Measurements from ENCODE around the gene MPHOSPH9. TPM values are rescaled to one million over a fixed set of nuclear protein-coding genes. Genes with fewer than 3 reads are reported as not detected.
"Not testable (repeated sequence)": the region's sequence is repeated elsewhere in the genome, so short reads cannot be mapped to it uniquely, and the experiment has no call there.

The MPHOSPH9 gene
- total and polyA plus RNA-seq, 2 donors, result 25.5 to 106 TPM

- no peak overlapping the region for H3K4me3 ChIP-seq (ENCODE audit: low read length in 2 of 2)
- H3K27ac ChIP-seq (ENCODE audit: low read depth in 1 of 2, low read length in 1 of 2), result no peak overlapping the region
- DNase-seq (ENCODE audit: low read depth in 6 of 9, low spot score in 9 of 9), result no peak
- H3K27me3 ChIP-seq (ENCODE audit: control insufficient read depth in 2 of 2, insufficient read depth in 1 of 2, low read length in 1 of 2), result no peaks in the 10 kb centered on the region
- peaks cover 5 to 40% of the 10 kb centered on the region in 2 donors for H3K4me1 ChIP-seq (ENCODE audit: control insufficient read depth in 2 of 2, insufficient read depth in 2 of 2, low read length in 2 of 2)
- H3K9me3 ChIP-seq (ENCODE audit: control insufficient read depth in 2 of 2, insufficient read depth in 1 of 2, low read length in 1 of 2), result no peaks in the 10 kb centered on the region
- 100% methylated on average over 2 of the region's 2 CpGs for WGBS
- peaks cover 20 to 62% of the 10 kb centered on the region in 2 donors for H3K36me3 ChIP-seq (ENCODE audit: control insufficient read depth in 2 of 2, insufficient read depth in 2 of 2, low read length in 1 of 2)
These were observed 7.5 kb downstream of the MPHOSPH9 start for GRCh38 chr12:123225443-123225842.

- DNase-seq (ENCODE audit: low read depth in 6 of 9, low spot score in 9 of 9), result peak in 2 of 9 donors; percentile 63 to 84
- Histone ChIP-seq H3K27ac (ENCODE audit: low read depth in 1 of 2, low read length in 1 of 2) (peak overlapping the region; percentile 86), H3K4me1 (ENCODE audit: control insufficient read depth in 2 of 2, insufficient read depth in 2 of 2, low read length in 2 of 2) (peaks cover 2 to 31% of the 10 kb centered on the region in 2 donors), H3K27me3 (ENCODE audit: control insufficient read depth in 2 of 2, insufficient read depth in 1 of 2, low read length in 1 of 2) (no peaks in the 10 kb centered on the region), H3K36me3 (ENCODE audit: control insufficient read depth in 2 of 2, insufficient read depth in 2 of 2, low read length in 1 of 2) (peaks cover 36 to 77% of the 10 kb centered on the region in 2 donors), H3K9me3 (ENCODE audit: control insufficient read depth in 2 of 2, insufficient read depth in 1 of 2, low read length in 1 of 2) (no peaks in the 10 kb centered on the region), H3K4me3 (ENCODE audit: low read length in 2 of 2) (no peak overlapping the region)
- 24% methylated on average over 11 of the region's 11 CpGs for WGBS
These were observed 9.7 kb downstream of the MPHOSPH9 start for GRCh38 chr12:123223241-123223668.

GRCh38 chr12:123207815-123208214 lies 25.1 kb downstream of the MPHOSPH9 start:
- H3K36me3 ChIP-seq (ENCODE audit: control insufficient read depth in 2 of 2, insufficient read depth in 2 of 2, low read length in 1 of 2), result peaks cover 66 to 94% of the 10 kb centered on the region in 2 donors
- not testable (repeated sequence) for H3K27me3 ChIP-seq (ENCODE audit: control insufficient read depth in 2 of 2, insufficient read depth in 1 of 2, low read length in 1 of 2); DNase-seq (ENCODE audit: low read depth in 6 of 9, low spot score in 9 of 9); H3K4me1 ChIP-seq (ENCODE audit: control insufficient read depth in 2 of 2, insufficient read depth in 2 of 2, low read length in 2 of 2); H3K27ac ChIP-seq (ENCODE audit: low read depth in 1 of 2, low read length in 1 of 2); H3K9me3 ChIP-seq (ENCODE audit: control insufficient read depth in 2 of 2, insufficient read depth in 1 of 2, low read length in 1 of 2); H3K4me3 ChIP-seq (ENCODE audit: low read length in 2 of 2)
- 98% methylated on average over 7 of the region's 7 CpGs for WGBS

- not testable (repeated sequence) for H3K4me3 ChIP-seq (ENCODE audit: low read length in 2 of 2); H3K9me3 ChIP-seq (ENCODE audit: control insufficient read depth in 2 of 2, insufficient read depth in 1 of 2, low read length in 1 of 2); DNase-seq (ENCODE audit: low read depth in 6 of 9, low spot score in 9 of 9); H3K27ac ChIP-seq (ENCODE audit: low read depth in 1 of 2, low read length in 1 of 2); H3K27me3 ChIP-seq (ENCODE audit: control insufficient read depth in 2 of 2, insufficient read depth in 1 of 2, low read length in 1 of 2); H3K4me1 ChIP-seq (ENCODE audit: control insufficient read depth in 2 of 2, insufficient read depth in 2 of 2, low read length in 2 of 2)
- WGBS, result 98% methylated on average over 3 of the region's 3 CpGs
- peaks cover 61 to 95% of the 10 kb centered on the region in 2 donors for H3K36me3 ChIP-seq (ENCODE audit: control insufficient read depth in 2 of 2, insufficient read depth in 2 of 2, low read length in 1 of 2)
These were observed 26.1 kb downstream of the MPHOSPH9 start for GRCh38 chr12:123206794-123207193.

GRCh38 chr12:123200414-123200813 lies 32.5 kb downstream of the MPHOSPH9 start:
- DNase-seq (ENCODE audit: low read depth in 6 of 9, low spot score in 9 of 9), result peak in 1 of 9 donors; percentile 22
- Histone ChIP-seq H3K4me1 (ENCODE audit: control insufficient read depth in 2 of 2, insufficient read depth in 2 of 2, low read length in 2 of 2) (no peaks in the 10 kb centered on the region), H3K9me3 (ENCODE audit: control insufficient read depth in 2 of 2, insufficient read depth in 1 of 2, low read length in 1 of 2) (no peaks in the 10 kb centered on the region), H3K27me3 (ENCODE audit: control insufficient read depth in 2 of 2, insufficient read depth in 1 of 2, low read length in 1 of 2) (no peaks in the 10 kb centered on the region), H3K27ac (ENCODE audit: low read depth in 1 of 2, low read length in 1 of 2) (peak overlapping the region; percentile 25 to 33), H3K36me3 (ENCODE audit: control insufficient read depth in 2 of 2, insufficient read depth in 2 of 2, low read length in 1 of 2) (peaks cover 35 to 93% of the 10 kb centered on the region in 2 donors), H3K4me3 (ENCODE audit: low read length in 2 of 2) (no peak overlapping the region)
- WGBS, result 82% methylated on average over 7 of the region's 7 CpGs

GRCh38 chr12:123199936-123200335 lies 33.0 kb downstream of the MPHOSPH9 start:
- no peak overlapping the region for H3K27ac ChIP-seq (ENCODE audit: low read depth in 1 of 2, low read length in 1 of 2)
- no peaks in the 10 kb centered on the region for H3K4me1 ChIP-seq (ENCODE audit: control insufficient read depth in 2 of 2, insufficient read depth in 2 of 2, low read length in 2 of 2)
- 93% methylated on average over 3 of the region's 3 CpGs for WGBS
- H3K4me3 ChIP-seq (ENCODE audit: low read length in 2 of 2), result no peak overlapping the region
- no peak for DNase-seq (ENCODE audit: low read depth in 6 of 9, low spot score in 9 of 9)
- H3K9me3 ChIP-seq (ENCODE audit: control insufficient read depth in 2 of 2, insufficient read depth in 1 of 2, low read length in 1 of 2), result no peaks in the 10 kb centered on the region
- peaks cover 36 to 93% of the 10 kb centered on the region in 2 donors for H3K36me3 ChIP-seq (ENCODE audit: control insufficient read depth in 2 of 2, insufficient read depth in 2 of 2, low read length in 1 of 2)
- H3K27me3 ChIP-seq (ENCODE audit: control insufficient read depth in 2 of 2, insufficient read depth in 1 of 2, low read length in 1 of 2), result no peaks in the 10 kb centered on the region

GRCh38 chr12:123187637-123188036 lies 45.3 kb downstream of the MPHOSPH9 start:
- DNase-seq (ENCODE audit: low read depth in 6 of 9, low spot score in 9 of 9), result no peak
- H3K4me1 ChIP-seq (ENCODE audit: control insufficient read depth in 2 of 2, insufficient read depth in 2 of 2, low read length in 2 of 2), result no peaks in the 10 kb centered on the region
- over 99% methylated on average over 6 of the region's 6 CpGs for WGBS
- H3K36me3 ChIP-seq (ENCODE audit: control insufficient read depth in 2 of 2, insufficient read depth in 2 of 2, low read length in 1 of 2), result peaks cover 52 to 91% of the 10 kb centered on the region in 2 donors
- no peaks in the 10 kb centered on the region for H3K27me3 ChIP-seq (ENCODE audit: control insufficient read depth in 2 of 2, insufficient read depth in 1 of 2, low read length in 1 of 2)
- H3K27ac ChIP-seq (ENCODE audit: low read depth in 1 of 2, low read length in 1 of 2), result no peak overlapping the region
- no peak overlapping the region for H3K4me3 ChIP-seq (ENCODE audit: low read length in 2 of 2)
- H3K9me3 ChIP-seq (ENCODE audit: control insufficient read depth in 2 of 2, insufficient read depth in 1 of 2, low read length in 1 of 2), result no peaks in the 10 kb centered on the region

GRCh38 chr12:123180171-123180570 lies 52.8 kb downstream of the MPHOSPH9 start:
- Histone ChIP-seq H3K27ac (ENCODE audit: low read depth in 1 of 2, low read length in 1 of 2) (no peak overlapping the region), H3K27me3 (ENCODE audit: control insufficient read depth in 2 of 2, insufficient read depth in 1 of 2, low read length in 1 of 2) (no peaks in the 10 kb centered on the region), H3K36me3 (ENCODE audit: control insufficient read depth in 2 of 2, insufficient read depth in 2 of 2, low read length in 1 of 2) (peaks cover 59 to 86% of the 10 kb centered on the region in 2 donors), H3K9me3 (ENCODE audit: control insufficient read depth in 2 of 2, insufficient read depth in 1 of 2, low read length in 1 of 2) (no peaks in the 10 kb centered on the region), H3K4me3 (ENCODE audit: low read length in 2 of 2) (no peak overlapping the region), H3K4me1 (ENCODE audit: control insufficient read depth in 2 of 2, insufficient read depth in 2 of 2, low read length in 2 of 2) (no peaks in the 10 kb centered on the region)
- no peak for DNase-seq (ENCODE audit: low read depth in 6 of 9, low spot score in 9 of 9)
- WGBS, result 97% methylated on average over 4 of the region's 4 CpGs

GRCh38 chr12:123171967-123172366 lies 61.0 kb downstream of the MPHOSPH9 start:
- 98% methylated on average over 5 of the region's 5 CpGs for WGBS
- Histone ChIP-seq H3K36me3 (ENCODE audit: control insufficient read depth in 2 of 2, insufficient read depth in 2 of 2, low read length in 1 of 2) (peaks cover 35 to 85% of the 10 kb centered on the region in 2 donors), H3K4me1 (ENCODE audit: control insufficient read depth in 2 of 2, insufficient read depth in 2 of 2, low read length in 2 of 2) (no peaks in the 10 kb centered on the region), H3K9me3 (ENCODE audit: control insufficient read depth in 2 of 2, insufficient read depth in 1 of 2, low read length in 1 of 2) (no peaks in the 10 kb centered on the region), H3K4me3 (ENCODE audit: low read length in 2 of 2) (no peak overlapping the region), H3K27me3 (ENCODE audit: control insufficient read depth in 2 of 2, insufficient read depth in 1 of 2, low read length in 1 of 2) (no peaks in the 10 kb centered on the region), H3K27ac (ENCODE audit: low read depth in 1 of 2, low read length in 1 of 2) (no peak overlapping the region)
- no peak for DNase-seq (ENCODE audit: low read depth in 6 of 9, low spot score in 9 of 9)

Data from thymus (tissue), 11 donors.